ENCODE data around the gene TMEM40.
"Not testable (repeated sequence)": the region's sequence is repeated elsewhere in the genome, so short reads cannot be mapped to it uniquely, and the experiment has no call there.

TMEM40 gene

GRCh38 chr3:12719541-12719940 is 39.5 kb downstream of the TMEM40 start:
- no peak for DNase-seq (ENCODE audit: low read depth in 3 of 3)

- DNase-seq (ENCODE audit: low read depth in 3 of 3) = no peak
Observed at GRCh38 chr3:12716605-12717151, 42.4 kb downstream of the TMEM40 start.

DNA sequence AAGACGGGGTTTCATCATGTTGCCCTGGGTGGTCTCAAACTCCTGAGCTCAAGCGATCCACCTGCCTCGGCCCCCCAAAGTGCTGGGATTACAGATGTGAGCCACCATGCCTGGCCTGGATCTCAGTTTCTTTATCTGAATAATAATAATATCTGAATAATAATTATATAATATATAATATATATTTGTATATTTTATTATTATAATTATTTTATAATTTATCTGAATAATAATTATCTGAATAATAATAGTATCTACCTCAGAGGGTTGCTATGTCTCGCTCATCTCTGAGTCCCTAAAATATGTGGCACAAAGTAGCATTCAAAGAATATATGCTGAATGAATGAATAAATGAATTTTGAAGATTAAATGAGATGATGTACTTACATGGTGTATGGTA is 44.8 kb downstream of the TMEM40 start:
- no peak for DNase-seq (ENCODE audit: low read depth in 3 of 3)

DNA sequence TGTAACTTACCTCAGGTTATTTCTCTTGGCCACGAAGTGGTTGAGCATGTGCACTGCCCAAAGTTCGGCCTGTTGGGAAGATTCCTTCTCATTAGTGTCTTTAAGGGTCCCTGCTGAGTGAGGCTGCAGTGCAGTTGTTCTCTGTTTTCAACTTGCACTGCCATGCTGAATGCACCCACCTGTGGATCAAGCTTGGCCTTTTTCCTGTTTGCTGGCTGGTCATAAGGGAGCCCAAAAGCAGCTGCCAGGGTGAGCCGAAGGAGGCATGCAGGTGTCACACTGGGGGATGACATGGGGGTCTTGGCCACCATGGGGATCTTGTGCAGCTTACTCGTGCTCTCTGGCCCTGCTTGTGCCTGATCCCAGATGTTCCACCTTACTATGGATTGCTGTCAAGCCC is 49.0 kb downstream of the TMEM40 start:
- DNase-seq (ENCODE audit: low read depth in 3 of 3) = no peak

DNA sequence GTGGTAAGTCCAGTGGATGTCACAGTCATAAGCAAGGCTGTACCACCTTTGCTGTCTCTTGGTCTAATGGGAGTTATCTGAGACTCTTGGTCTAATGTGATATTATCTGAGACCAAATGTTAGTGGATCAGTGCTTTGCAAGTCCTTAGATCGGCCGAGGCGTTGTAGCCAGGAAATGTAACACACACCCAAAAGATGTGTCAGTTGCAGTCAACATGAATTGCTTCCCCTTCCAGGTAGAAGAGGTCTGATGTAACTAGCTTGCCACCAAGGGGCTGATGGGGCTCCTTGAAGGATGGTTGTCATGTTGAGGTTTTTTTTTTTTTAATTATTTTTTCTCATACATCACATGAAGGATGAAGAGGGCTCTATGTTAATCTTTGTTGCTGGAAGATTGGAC is 49.7 kb downstream of the TMEM40 start:
- no peak for DNase-seq (ENCODE audit: low read depth in 3 of 3)

GRCh38 chr3:12708584-12709192 is 50.4 kb downstream of the TMEM40 start:
- no peak for DNase-seq (ENCODE audit: low read depth in 3 of 3)

GRCh38 chr3:12707449-12707848 is 51.6 kb downstream of the TMEM40 start:
- DNase-seq (ENCODE audit: low read depth in 3 of 3) = no peak

DNA sequence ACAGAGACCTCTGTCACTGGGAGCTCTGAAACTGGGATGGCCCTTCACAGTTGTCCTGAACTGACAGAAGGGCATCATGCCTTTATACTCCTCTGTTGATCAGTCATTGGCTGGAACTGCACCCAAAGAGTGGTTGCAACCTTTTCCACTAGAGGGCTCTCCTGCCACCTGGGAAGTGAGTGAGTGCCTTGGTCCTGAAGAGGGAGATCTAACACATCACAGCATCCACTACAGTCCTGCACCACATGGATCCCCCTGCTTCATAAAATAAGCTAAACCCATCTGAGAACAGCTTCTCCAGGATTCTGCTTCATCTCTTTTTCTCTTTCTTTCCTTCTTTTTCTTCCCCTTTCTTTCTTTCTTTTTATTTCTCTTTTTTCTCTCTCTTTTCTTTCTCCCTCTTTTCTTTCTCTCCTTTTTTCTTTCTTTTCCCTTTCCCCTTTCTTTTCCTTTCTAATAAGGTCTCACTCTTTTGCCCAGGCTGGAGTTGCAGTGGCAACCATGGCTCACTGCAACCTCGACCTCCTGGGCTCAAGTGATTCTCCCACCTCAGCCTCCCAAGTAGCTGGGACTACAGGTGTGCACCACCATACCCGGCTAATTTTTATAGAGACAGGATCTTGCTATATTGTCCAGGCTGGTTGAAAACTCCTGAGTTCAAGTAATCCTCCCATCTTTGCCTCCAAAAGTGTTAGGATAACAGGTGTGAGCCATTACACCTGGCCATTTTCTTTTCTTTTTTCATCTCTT is 52.4 kb downstream of the TMEM40 start:
- peak; percentile 9 to 26 (median 23) for DNase-seq (ENCODE audit: low read depth in 3 of 3)

DNA sequence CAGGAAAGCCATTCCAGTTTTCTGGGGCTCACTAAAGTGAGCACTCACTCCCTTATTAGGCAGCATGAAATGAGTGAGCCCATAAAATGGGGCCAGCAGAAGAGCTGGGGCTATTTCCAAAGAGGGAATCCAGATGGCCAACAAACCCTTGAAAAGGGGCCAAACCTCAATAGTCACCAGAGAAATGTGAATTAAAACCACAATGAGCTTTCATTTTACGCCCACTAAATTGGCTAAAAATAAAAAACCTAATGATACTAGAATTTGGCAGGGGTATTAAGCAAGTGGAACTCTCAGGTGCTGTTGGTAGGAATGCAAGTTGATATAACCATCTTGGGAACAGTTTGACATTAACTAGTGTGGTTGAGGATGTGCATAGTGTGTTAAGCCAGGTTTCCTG is 53.1 kb downstream of the TMEM40 start:
- no peak for DNase-seq (ENCODE audit: low read depth in 3 of 3)

- DNase-seq (ENCODE audit: low read depth in 3 of 3) = no peak
Observed at GRCh38 chr3:12705374-12705926, 53.6 kb downstream of the TMEM40 start.

GRCh38 chr3:12702501-12702900 is 56.6 kb downstream of the TMEM40 start:
- DNase-seq (ENCODE audit: low read depth in 3 of 3) = no peak

DNA sequence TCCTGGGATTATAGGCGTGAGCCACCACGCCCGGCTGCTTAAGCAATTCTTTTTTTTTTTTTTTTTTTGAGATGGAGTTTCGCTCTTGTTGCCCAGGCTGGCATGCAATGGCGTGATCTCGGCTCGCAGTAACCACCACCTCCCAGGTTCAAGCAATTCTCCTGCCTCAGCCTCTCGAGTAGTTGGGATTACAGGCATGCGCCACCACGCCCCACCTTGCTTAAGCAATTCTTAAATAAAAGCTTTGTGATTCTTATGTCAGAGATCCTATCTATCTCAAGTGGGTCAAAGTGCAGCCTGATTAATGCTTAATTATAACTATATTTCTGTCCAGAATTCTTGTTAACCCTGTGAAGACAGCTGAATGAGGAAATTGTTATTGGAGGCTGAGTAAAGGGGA is 57.5 kb downstream of the TMEM40 start:
- DNase-seq (ENCODE audit: low read depth in 3 of 3) = not testable (repeated sequence)

DNA sequence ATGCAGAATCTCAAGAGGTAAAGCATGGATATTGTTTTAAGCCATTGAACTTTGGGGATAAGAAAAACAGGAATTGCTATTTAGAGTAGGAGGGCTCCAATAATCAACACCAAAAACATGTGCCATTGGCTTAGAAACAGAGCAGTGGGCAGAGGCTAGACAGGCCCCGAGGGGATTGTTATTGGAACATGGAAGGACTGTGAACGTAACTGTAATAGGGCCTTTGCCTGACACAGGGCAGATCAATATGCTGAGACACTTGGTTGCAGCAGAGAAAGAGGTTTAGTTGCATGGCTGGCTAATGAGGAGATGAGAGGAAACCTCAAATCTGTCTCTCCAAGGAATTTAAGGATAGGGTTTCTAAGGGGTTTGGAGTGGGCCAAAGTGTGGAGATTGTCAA is 58.3 kb downstream of the TMEM40 start:
- no peak for DNase-seq (ENCODE audit: low read depth in 3 of 3)

GRCh38 chr3:12695916-12696315 is 63.1 kb downstream of the TMEM40 start:
- DNase-seq (ENCODE audit: low read depth in 3 of 3) = no peak

DNA sequence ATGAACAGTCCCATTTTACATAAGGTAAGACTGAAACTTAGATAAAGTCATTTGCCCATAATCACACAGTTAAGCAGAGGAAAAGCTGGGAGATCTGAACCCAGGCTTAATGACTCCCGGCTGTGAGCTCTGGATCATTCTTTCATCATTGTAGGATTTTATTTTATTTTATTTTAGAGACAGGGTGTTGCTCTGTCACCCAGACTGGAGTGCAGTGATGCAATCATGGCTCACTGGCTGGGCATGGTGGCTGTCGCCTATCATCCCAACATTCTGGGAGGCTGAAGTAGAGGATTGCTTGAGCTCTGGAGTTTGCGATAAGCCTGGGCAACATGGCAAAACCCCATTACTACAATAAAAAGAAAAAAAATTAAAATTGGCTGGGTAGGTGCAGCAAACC is 63.9 kb downstream of the TMEM40 start:
- no peak for DNase-seq (ENCODE audit: low read depth in 3 of 3)

GRCh38 chr3:12692444-12692843 is 66.6 kb downstream of the TMEM40 start:
- no peak for DNase-seq (ENCODE audit: low read depth in 3 of 3)

GRCh38 chr3:12689997-12690711 is 68.9 kb downstream of the TMEM40 start:
- no peak for DNase-seq (ENCODE audit: low read depth in 3 of 3)

GRCh38 chr3:12687948-12688347 is 71.1 kb downstream of the TMEM40 start:
- no peak for DNase-seq (ENCODE audit: low read depth in 3 of 3)

DNA sequence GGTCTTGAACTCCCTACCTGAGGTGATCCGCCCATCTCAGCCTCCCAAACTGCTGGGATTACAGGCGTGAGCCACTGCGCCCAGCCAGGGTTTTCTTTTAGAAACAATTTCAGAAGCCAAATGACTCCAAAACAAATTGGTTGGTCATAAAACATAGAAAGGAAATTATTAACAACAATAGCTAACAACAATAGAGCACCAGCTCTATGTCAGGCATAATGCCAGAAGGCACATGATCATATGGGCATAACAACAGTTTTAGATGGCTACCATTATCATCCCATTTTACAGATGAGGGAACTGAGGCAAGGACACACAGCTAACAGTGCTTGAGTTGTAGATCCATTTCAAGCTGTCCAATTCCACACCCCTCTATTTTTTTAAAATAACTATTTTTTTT is 73.0 kb downstream of the TMEM40 start:
- no peak for DNase-seq (ENCODE audit: low read depth in 3 of 3)
